Fibroblast of peridontal ligament (primary cell): Measurements from ENCODE around the gene ESYT2.
"Not testable (repeated sequence)": the region's sequence is repeated elsewhere in the genome, so short reads cannot be mapped to it uniquely, and the experiment has no call there.

Experiments used
- DNase-seq: peaks from one replicate; pipeline ENCODE4 v3.0.0-alpha.2; 2010; ENCODE audit errors: extremely low read depth

ESYT2 gene

DNA sequence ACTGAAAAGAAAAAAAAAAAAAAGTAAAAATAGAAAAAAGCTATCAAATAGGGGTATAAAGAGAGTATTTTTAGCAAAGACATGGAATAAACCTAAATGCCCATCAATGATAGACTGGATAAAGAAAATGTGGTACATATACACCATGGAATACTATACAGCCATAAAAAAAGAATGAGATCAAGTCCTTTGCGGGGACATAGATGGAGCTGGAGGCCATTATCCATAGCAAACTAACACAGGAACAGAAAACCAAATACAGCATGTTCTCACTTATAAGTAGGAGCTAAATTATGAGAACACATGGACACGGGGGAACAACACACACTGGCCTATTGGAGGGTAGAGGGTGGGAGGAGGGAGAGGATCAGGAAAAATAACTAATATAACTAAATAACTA lies 131.7 kb downstream of the ESYT2 start:
- not testable (repeated sequence) for DNase-seq

DNA sequence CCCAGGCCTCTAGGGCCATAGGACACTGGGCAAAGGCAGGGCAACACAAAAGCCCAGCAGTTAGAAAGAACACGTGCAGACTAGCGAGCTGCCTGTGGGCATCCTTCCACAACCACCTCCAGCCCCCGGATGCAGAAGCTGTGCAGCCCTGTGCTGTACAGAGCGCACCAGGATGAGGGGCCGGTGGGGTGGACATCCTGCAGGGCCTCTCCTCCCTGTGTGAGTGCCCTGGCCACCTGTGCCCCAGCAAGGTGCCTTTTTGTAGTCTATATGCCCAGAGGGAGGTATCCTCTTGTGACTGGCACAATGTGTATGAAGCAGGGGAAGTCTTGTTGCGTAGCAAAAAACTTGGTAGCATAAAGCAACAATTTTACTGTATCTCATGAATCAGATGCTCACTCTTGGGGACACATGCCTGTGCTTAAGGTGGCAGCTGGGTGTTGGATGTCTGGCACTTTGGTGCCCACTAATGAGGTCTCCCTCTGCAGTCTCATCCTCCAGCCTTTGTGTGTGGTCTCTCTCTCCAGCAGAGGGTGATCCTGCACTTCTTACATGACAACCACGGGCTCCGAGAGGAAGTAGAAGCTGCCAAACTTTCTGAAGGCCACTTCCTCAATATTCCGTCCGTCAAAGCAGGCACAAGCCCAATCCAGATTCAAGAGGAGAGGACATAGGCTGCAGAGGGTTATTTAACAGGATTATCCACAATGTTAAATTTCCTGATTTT lies 133.4 kb downstream of the ESYT2 start:
- DNase-seq, result peak; percentile 86

DNA sequence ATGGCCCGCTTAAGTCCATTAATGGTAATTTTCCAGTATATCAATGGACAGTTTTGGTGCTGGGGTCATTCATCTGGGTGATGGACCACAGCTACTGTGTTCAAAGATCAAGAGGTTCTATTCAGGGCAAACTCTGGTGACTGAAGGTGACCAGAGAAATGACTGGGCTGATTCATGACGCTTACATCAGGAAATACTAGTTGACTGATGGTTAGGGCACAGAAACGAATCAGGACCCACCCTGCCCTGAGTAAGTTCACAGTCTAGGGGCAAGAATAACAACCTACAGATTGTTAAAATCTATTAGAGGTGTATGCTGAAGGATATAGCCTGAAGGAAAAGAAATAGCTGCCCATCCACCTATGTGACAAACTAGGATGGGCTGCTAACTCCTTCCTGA lies 134.3 kb downstream of the ESYT2 start:
- DNase-seq, result no peak

DNA sequence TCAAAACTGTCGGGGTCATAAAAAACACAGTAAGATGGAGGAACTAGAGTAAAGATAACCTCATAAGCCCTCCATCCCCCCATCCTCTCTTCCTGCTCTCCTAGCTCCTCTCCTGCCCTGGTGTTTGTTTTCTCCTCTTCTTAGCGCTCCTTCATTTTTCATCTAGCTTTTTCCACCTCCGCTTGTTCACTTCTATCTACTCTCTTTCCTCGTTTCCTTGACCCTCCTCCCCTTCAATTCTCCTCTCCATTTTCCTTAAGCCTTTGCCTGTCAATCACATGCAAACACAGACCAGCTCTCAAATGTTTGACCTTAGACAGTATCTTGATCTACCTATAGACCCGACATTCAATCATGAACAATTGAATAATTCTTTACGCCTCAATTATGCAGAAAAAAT lies 134.7 kb downstream of the ESYT2 start:
- DNase-seq, result no peak

DNA sequence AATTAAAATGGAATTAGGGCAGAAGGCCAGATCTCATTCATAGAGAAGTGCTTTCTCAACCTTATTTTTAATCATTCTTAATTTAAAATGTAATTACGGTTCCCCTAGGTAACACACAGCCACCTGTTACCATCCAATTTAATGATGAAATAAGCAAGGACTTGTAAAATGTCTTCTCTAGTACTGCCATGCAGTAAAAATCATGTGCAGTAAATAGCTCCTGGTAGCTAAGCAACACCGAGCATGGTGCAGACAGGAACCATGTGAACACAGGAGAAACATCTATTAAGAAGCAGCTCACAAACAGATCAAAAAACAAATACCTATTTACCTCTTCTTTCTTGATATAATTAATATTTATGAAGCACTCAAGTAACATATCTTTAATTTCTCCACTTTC lies 139.8 kb downstream of the ESYT2 start:
- DNase-seq, result no peak

DNA sequence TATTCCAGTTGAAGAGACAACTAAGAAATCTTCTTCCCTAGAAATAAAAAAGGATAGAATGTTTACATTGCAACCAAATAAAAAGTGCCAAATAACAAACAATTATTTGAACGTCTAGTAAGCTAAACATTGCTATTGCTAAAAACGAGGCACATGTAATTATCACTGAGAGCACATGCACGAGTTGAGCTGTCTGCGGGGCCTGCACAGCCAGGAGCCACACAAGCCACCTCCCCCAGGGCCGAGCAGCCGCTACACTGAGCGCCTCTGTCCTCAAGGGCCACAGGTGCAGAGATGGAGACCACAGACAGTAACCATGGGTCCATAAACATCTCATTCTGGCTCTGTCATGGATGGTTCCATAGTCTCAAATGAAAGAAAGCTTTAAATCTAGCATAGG lies 141.9 kb downstream of the ESYT2 start:
- DNase-seq, result no peak

DNA sequence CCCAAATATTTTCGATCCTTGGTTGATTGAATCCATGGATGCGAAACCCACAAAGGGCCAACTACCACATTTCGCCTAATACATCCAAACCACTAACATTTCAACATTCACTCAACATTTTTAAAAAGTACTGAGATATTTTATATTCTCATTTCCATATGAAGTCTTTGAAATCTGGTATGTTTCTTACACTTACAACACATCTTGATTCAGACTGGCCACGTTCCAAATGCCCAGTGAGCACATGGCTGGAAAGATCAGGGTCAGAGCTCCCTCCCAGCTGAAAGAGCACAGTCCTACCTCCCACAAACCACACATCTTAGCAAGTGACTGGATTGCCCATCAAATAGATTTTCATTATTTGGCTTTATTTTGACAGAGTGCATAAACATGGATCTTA lies 143.6 kb downstream of the ESYT2 start:
- peak; percentile 80 for DNase-seq

DNA sequence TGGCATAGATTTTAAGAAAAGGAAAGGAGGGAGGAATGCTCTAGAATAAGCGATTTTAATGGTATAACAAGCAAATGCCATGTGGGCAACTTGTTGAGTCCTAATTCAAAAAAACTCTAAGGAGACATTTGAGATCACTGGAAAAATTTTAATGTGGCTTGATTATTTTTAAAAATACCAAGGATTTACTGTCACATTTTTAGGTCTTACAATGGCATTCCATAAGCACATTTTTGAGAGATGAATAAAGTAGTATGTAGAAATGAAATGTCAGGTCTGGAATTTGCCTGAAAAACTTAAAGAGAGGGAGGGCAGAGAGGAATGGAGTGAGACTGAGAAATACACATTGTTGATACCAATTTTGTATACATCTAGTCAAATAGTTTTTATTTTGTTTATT lies 145.0 kb downstream of the ESYT2 start:
- DNase-seq, result peak; percentile 69

DNA sequence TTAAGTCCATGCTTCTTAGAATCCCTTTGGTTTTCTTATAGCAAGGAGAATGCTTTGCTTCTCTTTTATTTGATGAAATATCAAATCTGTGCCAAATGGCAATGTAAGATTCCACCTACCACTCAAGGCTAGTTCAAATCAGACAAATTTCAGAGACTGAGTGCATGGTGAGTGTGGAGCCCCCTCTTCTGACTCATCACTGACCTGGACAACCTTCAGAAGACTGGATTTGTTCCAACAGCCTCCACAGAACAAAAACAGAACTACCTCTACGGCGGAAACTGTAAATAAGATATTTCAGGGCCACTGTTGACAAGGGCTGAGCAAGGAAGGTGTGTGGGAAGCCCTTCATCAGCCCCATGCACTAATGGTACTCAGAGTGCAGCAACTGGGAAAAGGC lies 145.8 kb downstream of the ESYT2 start:
- DNase-seq, result no peak

DNA sequence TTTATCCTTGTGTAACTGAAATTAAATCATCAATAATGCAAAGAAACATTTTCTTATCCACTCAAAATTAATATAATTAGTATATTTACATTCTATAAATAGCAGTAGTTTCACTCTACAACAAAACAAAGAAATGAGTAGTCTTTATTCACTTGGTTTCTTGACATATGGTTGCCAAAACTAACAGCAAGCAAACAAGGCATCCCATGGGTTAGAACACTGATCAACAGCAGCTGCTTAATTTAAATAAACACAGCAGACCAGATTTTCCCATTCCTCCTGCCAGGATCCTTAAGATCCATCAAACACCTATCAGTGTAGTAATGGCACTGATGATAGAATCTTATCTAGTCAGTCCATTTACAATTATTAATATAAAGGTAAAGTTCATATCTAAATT lies 146.9 kb downstream of the ESYT2 start:
- peak; percentile 67 for DNase-seq
